Central memory CD4-positive, alpha-beta T cell (primary cell): ENCODE data around the gene CGA.
A peak's percentile ranks its signal among the peaks of the same experiment; 100 is the strongest.
"Not testable (repeated sequence)": the region's sequence is repeated elsewhere in the genome, so short reads cannot be mapped to it uniquely, and the experiment has no call there.

ENCODE experiments used
- DNase-seq: peaks from one replicate; pipeline ENCODE4 v3.0.0; 2022
- total RNA-seq, 3 experiments: gene quantifications; one replicate each; lab custom pipeline; 2026; lab: John Stamatoyannopoulos, UW

Gene CGA
- 0 reads per million in 3 experiments for total RNA-seq

GRCh38 chr6:87095087-87095509, at the start of gene CGA:
TSS of gene CGA (minus strand) at chr6:87095106. CDS start at chr6:87088200, 6,906 bp downstream.
- no peak for DNase-seq

GRCh38 chr6:87139927-87140326, 45.0 kb upstream of the CGA start:
- DNase-seq = not testable (repeated sequence)

- peak; percentile 60 for DNase-seq
Observed at GRCh38 chr6:87139236-87139635, 44.3 kb upstream of the CGA start.

- no peak for DNase-seq
Observed at GRCh38 chr6:87136963-87137362, 42.1 kb upstream of the CGA start.

- DNase-seq = no peak
Observed at GRCh38 chr6:87127737-87128136, 32.8 kb upstream of the CGA start.

GRCh38 chr6:87126501-87126900, 31.6 kb upstream of the CGA start:
- DNase-seq = no peak

- no peak for DNase-seq
Observed at GRCh38 chr6:87124074-87124473, 29.2 kb upstream of the CGA start.

GRCh38 chr6:87122477-87122876, 27.6 kb upstream of the CGA start:
- no peak for DNase-seq

- no peak for DNase-seq
Observed at GRCh38 chr6:87118054-87118453, 23.1 kb upstream of the CGA start.

GRCh38 chr6:87116922-87117321, 22.0 kb upstream of the CGA start:
- no peak for DNase-seq

- DNase-seq = no peak
Observed at GRCh38 chr6:87115402-87116135, 20.7 kb upstream of the CGA start.

- no peak for DNase-seq
Observed at GRCh38 chr6:87110636-87111035, 15.7 kb upstream of the CGA start.

GRCh38 chr6:87105823-87106222, 10.9 kb upstream of the CGA start:
- DNase-seq = no peak

- DNase-seq = no peak
Observed at GRCh38 chr6:87104667-87105066, 9.8 kb upstream of the CGA start.

GRCh38 chr6:87103977-87104601, 9.2 kb upstream of the CGA start:
- DNase-seq = no peak

- no peak for DNase-seq
Observed at GRCh38 chr6:87102151-87102621, 7.3 kb upstream of the CGA start.

GRCh38 chr6:87101067-87101466, 6.2 kb upstream of the CGA start:
- no peak for DNase-seq

- DNase-seq = no peak
Observed at GRCh38 chr6:87100216-87100615, 5.3 kb upstream of the CGA start.

- DNase-seq = no peak
Observed at GRCh38 chr6:87099472-87099871, 4.6 kb upstream of the CGA start.

GRCh38 chr6:87094576-87094975, 330 bp downstream of the CGA start:
- DNase-seq = no peak

GRCh38 chr6:87093651-87094050, 1.3 kb downstream of the CGA start:
- no peak for DNase-seq

- DNase-seq = no peak
Observed at GRCh38 chr6:87093199-87093598, 1.7 kb downstream of the CGA start.

- DNase-seq = no peak
Observed at GRCh38 chr6:87092435-87092834, 2.5 kb downstream of the CGA start.

- DNase-seq = no peak
Observed at GRCh38 chr6:87089135-87089534, 5.8 kb downstream of the CGA start.
